ENCODE data around the gene KRTAP5-4. TPM values are rescaled to one million over a fixed set of nuclear protein-coding genes. Genes with fewer than 3 reads are reported as not detected.

Gene KRTAP5-4
- total RNA-seq, 1 donor = not detected

GRCh38 chr11:1624621-1625020, 2.7 kb upstream of the KRTAP5-4 start:
- Histone ChIP-seq H3K4me1 (ENCODE audit: insufficient read depth, low read length) (no peaks in the 10 kb centered on the region), H3K9me3 (ENCODE audit: low read depth, low read length) (no peaks in the 10 kb centered on the region), H3K27me3 (ENCODE audit: insufficient read depth, low read length) (peaks cover 34% of the 10 kb centered on the region), H3K4me3 (ENCODE audit: insufficient read depth, low read length) (no peak overlapping the region), H4K20me1 (ENCODE audit: insufficient read depth, low read length) (peaks cover 2% of the 10 kb centered on the region), H3K36me3 (ENCODE audit: insufficient read depth, low read length) (no peaks in the 10 kb centered on the region), H3K4me2 (ENCODE audit: insufficient read depth, low read length) (no peak overlapping the region), H2AFZ (ENCODE audit: low read length) (no peak overlapping the region), H3K27ac (ENCODE audit: low read depth, low read length) (no peak overlapping the region), H3K79me2 (ENCODE audit: insufficient read depth, low read length) (no peaks in the 10 kb centered on the region)
- no peak for TF ChIP-seq CTCF (IDR thresholded peaks at IDR 0.05; ENCODE audit: extremely low read depth, low read depth, low read length)
- peak; percentile 65 for DNase-seq (ENCODE audit: insufficient read length, low spot score, missing footprints)

GRCh38 chr11:1623716-1624115, 1.8 kb upstream of the KRTAP5-4 start:
- no peak overlapping the region for H2AFZ ChIP-seq (ENCODE audit: low read length)
- H3K4me3 ChIP-seq (ENCODE audit: insufficient read depth, low read length) = no peak overlapping the region
- no peaks in the 10 kb centered on the region for H4K20me1 ChIP-seq (ENCODE audit: insufficient read depth, low read length)
- DNase-seq (ENCODE audit: insufficient read length, low spot score, missing footprints) = peak; percentile 53
- no peak overlapping the region for H3K4me2 ChIP-seq (ENCODE audit: insufficient read depth, low read length)
- H3K79me2 ChIP-seq (ENCODE audit: insufficient read depth, low read length) = no peaks in the 10 kb centered on the region
- peaks cover 27% of the 10 kb centered on the region for H3K27me3 ChIP-seq (ENCODE audit: insufficient read depth, low read length)
- H3K4me1 ChIP-seq (ENCODE audit: insufficient read depth, low read length) = no peaks in the 10 kb centered on the region
- TF ChIP-seq CTCF (IDR thresholded peaks at IDR 0.05; ENCODE audit: extremely low read depth, low read depth, low read length) = no peak
- H3K27ac ChIP-seq (ENCODE audit: low read depth, low read length) = no peak overlapping the region
- no peaks in the 10 kb centered on the region for H3K9me3 ChIP-seq (ENCODE audit: low read depth, low read length)
- no peaks in the 10 kb centered on the region for H3K36me3 ChIP-seq (ENCODE audit: insufficient read depth, low read length)

GRCh38 chr11:1619449-1619848, 2.5 kb downstream of the KRTAP5-4 start:
- Histone ChIP-seq H4K20me1 (ENCODE audit: insufficient read depth, low read length) (no peaks in the 10 kb centered on the region), H3K4me3 (ENCODE audit: insufficient read depth, low read length) (no peak overlapping the region), H3K79me2 (ENCODE audit: insufficient read depth, low read length) (no peaks in the 10 kb centered on the region), H3K36me3 (ENCODE audit: insufficient read depth, low read length) (no peaks in the 10 kb centered on the region), H3K27ac (ENCODE audit: low read depth, low read length) (no peak overlapping the region), H3K9me3 (ENCODE audit: low read depth, low read length) (no peaks in the 10 kb centered on the region), H2AFZ (ENCODE audit: low read length) (peak overlapping the region; percentile 20), H3K4me1 (ENCODE audit: insufficient read depth, low read length) (no peaks in the 10 kb centered on the region), H3K4me2 (ENCODE audit: insufficient read depth, low read length) (no peak overlapping the region), H3K27me3 (ENCODE audit: insufficient read depth, low read length) (peaks cover 20% of the 10 kb centered on the region)
- no peak for DNase-seq (ENCODE audit: insufficient read length, low spot score, missing footprints)
- TF ChIP-seq CTCF (IDR thresholded peaks at IDR 0.05; ENCODE audit: extremely low read depth, low read depth, low read length) = no peak

- Histone ChIP-seq H3K4me1 (ENCODE audit: insufficient read depth, low read length) (no peaks in the 10 kb centered on the region), H3K4me3 (ENCODE audit: insufficient read depth, low read length) (no peak overlapping the region), H3K36me3 (ENCODE audit: insufficient read depth, low read length) (no peaks in the 10 kb centered on the region), H4K20me1 (ENCODE audit: insufficient read depth, low read length) (no peaks in the 10 kb centered on the region), H3K79me2 (ENCODE audit: insufficient read depth, low read length) (no peaks in the 10 kb centered on the region), H3K9me3 (ENCODE audit: low read depth, low read length) (no peaks in the 10 kb centered on the region), H3K27me3 (ENCODE audit: insufficient read depth, low read length) (peaks cover 15% of the 10 kb centered on the region), H3K27ac (ENCODE audit: low read depth, low read length) (no peak overlapping the region), H2AFZ (ENCODE audit: low read length) (no peak overlapping the region), H3K4me2 (ENCODE audit: insufficient read depth, low read length) (no peak overlapping the region)
- DNase-seq (ENCODE audit: insufficient read length, low spot score, missing footprints) = no peak
- TF ChIP-seq CTCF (IDR thresholded peaks at IDR 0.05; ENCODE audit: extremely low read depth, low read depth, low read length) = no peak
Measured at GRCh38 chr11:1618231-1618630, 3.7 kb downstream of the KRTAP5-4 start.

All from osteoblast (primary cell).